HG02885 (cell line): ENCODE results near the gene UQCC3.

ENCODE experiments used
- ATAC-seq: cut with Tn5 transposase; IDR thresholded peaks from one replicate; pipeline ENCODE4 v1.9.1; 2021; ENCODE audit warnings: mild to moderate bottlenecking; ENCODE audit not compliant: unreplicated experiment, poor library complexity

Gene UQCC3

DNA sequence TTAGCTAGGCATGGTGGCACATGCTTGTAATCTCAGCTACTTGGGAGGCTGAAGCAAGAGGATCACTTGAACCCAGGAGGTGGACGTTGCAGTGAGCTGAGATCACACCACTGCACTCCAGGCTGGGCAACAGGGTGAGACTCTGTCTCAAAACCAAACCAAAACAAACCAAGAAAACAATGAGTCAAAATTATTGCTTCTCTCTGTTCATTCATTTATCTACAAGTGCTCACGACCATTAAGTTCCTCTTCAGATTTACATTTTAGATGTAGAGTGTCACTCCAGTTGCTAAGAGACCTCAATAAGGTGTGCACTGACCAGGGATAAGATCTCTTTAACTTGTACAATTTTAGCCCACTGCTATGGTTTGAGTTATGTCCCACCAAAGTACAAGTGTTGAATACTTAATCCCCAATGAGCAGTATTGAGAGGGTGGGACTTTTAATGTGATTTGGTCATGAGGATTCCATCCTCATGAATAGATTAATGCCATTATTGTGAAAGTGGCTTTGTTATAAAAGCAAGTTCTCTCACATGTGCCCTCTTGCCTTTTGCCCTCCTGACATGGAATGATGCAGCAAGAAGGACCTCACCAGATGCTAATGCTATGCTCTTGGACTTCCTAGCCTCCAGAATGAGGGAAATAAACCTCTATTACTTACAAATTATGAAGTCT, 48.0 kb downstream of the UQCC3 start:
- ATAC-seq: no peak

GRCh38 chr11:62721994-62722393, 50.5 kb downstream of the UQCC3 start:
- ATAC-seq: no peak
